HG02759 (cell line): ENCODE measurements around the gene GPR61.

Experiments used
- ATAC-seq: cut with Tn5 transposase; IDR thresholded peaks from one replicate; pipeline ENCODE4 v1.9.1; 2021; ENCODE audit warnings: mild to moderate bottlenecking, moderate library complexity; ENCODE audit not compliant: unreplicated experiment

Gene GPR61

DNA sequence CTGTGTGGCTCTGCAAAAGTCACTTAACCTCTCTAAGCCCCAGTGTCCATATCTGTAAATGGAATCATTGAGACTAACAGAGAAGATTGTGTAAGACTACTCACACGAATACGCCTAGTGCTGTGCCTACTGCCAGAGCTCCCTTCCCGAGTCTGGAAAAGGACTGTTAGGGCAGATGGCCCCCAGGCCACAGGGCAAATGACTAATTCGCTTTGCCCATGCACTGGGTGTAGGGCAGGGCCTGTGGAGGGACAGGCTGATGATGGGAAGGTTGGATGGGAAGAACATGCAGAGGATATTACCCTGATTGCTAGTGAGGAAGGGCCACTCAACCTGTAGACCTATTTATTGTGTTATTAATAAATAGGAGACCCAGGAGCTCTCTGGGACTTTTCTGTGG, 4.2 kb upstream of the GPR61 start:
- no peak for ATAC-seq

DNA sequence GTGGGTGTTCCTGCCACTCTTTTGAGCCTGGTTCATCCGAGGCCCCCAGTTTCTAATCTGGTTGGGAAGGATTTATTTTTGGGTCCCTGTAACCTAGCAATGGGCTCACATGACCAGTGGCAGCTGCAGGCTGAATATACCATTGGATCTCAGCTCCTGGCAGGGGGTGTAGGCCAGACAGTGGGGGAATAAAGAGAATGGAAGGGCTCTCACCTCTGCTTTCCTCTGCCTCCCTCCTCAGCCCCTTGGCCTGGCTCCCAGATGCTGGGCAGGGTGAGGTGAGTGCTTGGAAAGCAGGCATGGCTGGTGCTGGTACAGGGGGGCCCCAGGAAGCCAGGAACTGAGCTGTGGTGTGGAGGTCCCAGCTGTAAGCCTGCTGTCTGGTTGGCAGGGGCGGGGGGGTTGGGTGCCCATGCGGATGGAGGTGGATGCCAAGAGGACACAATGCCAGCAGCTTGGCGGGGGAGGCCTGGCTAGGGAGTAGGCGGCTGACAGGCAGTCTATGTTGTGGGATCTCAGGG, 3.6 kb upstream of the GPR61 start:
- ATAC-seq, result no peak

DNA sequence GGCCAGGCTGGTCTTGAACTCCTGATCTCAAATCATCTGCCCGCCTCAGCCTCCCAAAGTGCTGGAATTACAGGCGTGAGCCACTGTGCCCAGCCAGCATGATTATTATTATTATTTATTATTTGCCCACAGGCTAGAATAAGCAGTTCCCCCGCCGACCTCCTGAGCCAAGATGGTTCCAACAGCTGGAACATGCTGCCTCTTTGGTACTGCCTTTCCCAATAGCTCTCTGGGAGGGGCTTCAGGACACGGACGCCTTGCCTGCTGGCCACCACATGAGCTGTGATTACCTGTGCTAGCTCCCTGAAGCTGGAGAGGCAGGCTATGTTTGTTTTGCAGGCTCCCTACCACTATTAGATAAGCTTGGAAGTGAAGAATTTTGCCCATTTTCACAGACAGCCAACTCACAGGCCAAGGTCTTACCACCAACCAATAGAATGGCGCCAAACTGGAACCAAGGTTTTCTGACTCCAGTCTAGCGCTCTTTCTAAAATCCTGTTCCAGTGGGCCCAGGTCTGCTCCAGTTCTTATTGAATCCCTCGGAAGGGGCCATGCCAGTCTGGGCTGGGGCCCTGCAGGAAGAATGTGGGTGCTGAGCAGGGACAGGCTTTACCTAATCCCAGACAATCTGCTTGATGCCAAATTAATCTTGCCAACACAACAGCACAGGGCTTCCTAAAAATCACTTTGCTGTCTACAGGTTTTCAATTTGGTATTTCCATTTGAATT, 2.1 kb upstream of the GPR61 start:
- ATAC-seq, result no peak

DNA sequence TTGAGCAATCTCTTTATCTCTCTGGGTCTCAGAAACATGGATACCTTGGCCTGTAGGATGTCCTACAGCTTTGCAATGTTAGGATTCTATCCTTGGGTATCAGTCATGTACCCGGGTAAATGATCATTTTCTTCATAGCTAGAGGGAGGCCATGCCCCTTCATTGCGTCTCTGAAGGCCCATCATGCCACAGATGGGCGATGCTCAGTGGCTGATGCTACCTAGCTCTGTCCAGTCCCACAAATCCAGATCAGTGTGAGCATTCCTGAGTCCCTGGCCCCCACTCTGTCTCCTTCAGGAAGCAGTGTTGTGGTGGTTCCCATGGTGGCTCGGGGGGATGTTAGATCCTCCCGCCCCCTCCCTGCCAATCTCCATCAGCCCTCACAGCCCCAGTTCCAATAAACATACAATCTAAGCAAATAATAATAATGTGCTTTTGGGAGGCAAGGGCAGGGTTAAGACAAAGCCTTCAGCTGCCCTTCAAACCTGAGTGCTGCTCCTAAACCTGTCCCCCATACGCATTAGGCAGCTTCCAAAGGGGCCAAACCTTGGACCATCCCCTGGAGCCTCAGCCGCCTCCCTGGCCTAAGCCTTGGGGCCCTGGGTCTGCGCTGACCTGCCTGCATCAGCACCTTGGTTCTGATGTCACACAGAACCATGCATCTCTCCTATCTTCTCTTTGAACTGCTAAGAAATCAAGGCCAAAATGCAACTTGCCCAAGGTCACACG, 681 bp upstream of the GPR61 start:
- no peak for ATAC-seq

DNA sequence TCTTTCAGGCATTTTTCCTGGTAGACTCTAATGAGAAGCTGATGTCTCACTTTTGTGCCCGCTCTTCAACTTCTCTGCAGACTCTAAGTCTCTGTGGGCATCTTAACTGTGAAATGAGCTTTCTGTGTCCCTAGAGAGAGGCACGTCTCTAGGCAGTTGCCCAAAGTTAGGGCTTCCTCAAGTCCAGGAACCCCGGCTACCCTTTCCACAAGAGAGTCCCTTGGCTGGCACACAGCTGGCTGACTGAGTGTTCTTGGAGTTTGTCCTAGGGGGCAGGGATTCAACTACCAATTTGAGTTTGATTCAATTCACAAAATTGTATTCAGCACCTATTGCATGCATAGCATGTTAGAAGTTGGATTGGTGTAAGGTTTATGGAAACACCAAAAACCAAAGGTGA, 1.4 kb downstream of the GPR61 start:
- ATAC-seq, result no peak

DNA sequence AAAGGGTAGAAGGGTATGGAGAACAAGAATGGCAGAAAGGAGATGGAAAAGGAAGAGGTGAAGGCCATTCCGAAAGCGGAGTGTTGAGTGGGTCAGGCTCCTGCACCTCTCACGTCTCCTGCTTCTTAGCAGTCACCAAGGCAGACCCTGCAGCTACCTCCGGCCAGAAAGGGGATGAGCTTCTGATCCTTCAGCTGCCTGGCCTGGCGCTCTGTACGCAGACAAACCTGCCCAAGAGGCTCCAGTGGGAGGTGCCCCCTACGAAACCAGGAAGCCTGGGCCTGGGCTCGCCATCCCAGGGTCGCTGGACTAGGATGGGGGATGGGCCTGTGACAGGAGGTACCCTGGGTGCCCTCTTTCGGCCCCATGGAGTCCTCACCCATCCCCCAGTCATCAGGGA, 3.0 kb downstream of the GPR61 start:
- no peak for ATAC-seq

DNA sequence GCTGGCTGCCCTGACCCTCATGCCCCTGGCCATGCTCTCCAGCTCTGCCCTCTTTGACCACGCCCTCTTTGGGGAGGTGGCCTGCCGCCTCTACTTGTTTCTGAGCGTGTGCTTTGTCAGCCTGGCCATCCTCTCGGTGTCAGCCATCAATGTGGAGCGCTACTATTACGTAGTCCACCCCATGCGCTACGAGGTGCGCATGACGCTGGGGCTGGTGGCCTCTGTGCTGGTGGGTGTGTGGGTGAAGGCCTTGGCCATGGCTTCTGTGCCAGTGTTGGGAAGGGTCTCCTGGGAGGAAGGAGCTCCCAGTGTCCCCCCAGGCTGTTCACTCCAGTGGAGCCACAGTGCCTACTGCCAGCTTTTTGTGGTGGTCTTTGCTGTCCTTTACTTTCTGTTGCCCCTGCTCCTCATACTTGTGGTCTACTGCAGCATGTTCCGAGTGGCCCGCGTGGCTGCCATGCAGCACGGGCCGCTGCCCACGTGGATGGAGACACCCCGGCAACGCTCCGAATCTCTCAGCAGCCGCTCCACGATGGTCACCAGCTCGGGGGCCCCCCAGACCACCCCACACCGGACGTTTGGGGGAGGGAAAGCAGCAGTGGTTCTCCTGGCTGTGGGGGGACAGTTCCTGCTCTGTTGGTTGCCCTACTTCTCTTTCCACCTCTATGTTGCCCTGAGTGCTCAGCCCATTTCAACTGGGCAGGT, 3.8 kb downstream of the GPR61 start:
- ATAC-seq, result no peak

DNA sequence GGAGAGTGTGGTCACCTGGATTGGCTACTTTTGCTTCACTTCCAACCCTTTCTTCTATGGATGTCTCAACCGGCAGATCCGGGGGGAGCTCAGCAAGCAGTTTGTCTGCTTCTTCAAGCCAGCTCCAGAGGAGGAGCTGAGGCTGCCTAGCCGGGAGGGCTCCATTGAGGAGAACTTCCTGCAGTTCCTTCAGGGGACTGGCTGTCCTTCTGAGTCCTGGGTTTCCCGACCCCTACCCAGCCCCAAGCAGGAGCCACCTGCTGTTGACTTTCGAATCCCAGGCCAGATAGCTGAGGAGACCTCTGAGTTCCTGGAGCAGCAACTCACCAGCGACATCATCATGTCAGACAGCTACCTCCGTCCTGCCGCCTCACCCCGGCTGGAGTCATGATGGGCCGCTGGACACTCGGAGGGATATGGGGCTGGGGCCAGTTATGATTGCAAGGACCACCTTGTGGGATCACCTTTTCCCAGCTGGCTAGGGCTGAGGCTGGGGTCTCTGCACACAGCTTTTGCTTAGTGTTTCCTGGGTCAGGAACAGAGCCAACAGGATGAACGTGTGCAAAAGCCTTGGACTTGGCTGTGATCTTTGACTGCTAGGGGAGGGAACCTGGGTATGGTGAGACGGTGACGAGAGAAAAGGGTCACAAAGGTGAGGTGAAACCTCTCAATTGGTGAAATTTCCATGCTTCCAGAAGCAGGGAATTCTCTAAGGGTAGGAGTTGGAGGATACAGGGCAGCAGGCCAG, 4.5 kb downstream of the GPR61 start:
- no peak for ATAC-seq

DNA sequence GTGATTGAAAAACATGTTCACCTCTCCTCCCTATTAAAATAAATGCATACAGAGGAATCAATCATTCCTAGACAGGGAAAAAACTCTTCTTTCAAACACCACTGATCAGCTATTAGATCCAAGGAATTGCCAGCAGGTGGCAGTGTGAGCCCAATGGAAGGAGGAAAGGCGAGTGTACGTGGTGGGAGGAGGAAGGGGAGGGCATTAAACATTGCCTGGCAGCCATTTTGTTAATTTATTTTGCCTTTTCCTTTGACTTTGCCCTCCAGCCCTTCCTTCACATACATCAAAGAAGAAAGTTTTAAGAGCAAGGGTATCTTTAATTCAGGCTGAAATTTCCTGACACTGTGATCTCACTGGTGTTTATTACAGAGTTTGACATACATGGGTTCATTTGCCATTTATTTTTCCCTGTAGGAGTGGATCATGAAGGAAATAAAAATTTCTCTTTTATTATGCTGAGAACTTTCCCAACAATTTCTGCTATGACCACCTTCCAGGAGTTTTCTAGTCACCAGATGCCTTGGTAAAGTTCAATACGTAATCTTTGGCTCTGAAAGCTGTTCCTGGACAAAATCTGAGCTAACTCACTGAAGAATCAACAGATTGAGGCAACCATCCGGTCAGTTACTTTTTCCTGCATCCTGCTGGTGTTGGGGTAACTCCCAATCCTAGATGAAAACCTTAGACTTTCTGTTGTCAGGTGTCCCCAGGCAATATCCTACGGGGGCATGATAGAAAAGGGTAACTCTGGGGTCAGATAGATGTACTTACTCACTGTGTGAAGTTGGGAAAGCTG, 6.8 kb downstream of the GPR61 start:
- ATAC-seq, result peak; percentile 37

DNA sequence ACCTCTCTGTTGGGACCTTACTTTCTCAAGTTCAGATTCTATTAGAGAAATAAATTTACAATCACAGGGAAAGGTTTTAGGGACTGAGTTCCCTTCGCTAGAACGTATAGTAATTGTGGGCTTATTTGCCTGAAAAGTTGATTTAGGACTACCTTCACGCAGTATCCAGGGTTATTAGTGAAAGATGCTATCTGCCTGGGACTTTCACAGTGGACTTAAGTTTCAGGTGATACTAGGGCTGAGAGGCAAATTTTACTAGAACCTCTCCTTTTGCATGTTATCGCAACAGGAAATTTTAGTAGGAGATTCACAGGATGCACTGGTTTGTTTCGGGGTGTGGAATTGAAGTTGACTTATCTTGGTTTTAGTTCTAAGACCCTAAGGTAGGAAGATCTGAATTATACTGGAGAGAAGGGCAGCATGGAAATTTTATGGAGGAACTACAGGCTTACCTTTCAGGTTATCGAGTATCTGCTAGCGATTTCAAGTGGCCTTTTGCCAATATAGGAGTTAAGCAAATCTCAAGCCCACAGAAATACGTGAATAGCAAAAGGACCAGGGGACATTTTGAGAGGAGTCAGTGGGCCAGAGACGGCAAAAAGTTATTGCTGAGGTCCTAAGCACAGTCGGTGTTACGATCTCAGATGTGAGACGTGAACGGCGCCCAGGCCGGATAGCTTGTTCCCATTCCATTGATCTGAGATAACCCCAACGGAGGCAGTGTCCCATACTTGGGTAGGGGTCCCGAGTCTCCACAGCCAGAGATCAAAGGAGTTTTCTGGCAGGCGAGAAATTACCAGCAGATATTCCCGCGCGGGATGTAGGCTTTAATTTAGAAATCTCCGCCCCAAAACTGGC, 8.0 kb downstream of the GPR61 start:
- ATAC-seq, result no peak

DNA sequence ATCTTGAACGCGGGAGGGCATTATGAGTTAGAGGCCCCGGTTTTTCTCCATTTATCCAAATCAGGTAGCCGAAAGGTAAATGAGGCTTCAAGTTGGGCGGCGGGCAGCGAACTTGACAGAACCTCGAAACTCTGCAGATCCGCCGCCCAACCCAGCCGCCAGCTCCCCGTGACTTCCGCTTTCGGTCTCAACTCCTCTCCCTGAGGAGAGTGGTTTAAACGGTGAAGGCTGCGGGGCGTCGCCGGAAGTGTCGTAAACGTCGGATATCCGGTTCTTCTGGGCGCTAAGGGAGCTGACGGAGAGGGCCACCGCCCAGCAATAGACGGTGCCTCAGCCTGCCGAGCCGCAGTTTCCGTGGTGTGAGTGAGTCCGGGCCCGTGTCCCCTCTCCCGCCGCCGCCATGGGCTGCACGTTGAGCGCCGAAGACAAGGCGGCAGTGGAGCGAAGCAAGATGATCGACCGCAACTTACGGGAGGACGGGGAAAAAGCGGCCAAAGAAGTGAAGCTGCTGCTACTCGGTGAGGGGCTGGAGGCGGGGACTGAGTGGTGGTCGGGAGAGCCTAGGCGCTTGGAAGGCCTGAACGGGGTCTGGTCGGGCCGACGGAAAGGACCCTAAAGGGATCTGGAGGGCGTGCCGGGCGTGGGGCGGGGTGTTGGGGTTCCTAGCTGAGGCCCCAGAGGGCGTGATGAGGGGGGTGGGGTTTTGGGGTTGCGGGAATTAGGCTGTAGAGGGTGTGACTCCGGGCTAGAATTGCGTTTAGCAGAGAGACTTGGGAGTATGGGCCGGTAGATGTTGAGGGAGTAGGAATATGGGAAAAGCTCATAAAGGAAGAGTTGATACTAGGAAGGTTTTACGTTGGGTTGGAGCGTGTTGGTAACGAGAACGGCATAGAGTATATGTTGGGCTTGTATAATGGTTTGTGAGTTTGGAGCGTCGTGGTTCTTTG, 8.9 kb downstream of the GPR61 start, which contains the start of gene GNAI3:
Gene GNAI3 (plus strand): TSS at position 295 of the 947 bp plus-strand sequence. CDS start 106 bp downstream, at position 401.
- ATAC-seq, result peak; percentile 94

DNA sequence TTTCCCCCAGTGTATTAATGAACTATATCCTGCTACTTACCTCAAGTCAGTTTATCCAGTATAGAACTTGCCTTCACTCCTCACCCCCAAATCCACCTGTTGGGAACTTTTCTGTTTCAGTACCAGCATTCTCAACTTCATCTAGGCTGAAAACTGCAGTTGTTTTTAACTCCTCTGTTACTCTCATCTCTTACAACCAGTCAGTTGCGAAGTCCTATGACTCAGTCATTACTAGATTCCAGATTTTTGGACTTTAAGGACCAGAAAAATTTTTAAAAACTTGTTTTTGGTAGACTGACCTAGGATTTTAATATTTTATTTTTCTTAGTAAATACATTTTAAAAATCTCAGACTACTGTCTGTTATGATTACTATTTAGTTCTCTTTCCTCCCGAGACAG, 16.9 kb downstream of the GPR61 start:
- ATAC-seq, result no peak

DNA sequence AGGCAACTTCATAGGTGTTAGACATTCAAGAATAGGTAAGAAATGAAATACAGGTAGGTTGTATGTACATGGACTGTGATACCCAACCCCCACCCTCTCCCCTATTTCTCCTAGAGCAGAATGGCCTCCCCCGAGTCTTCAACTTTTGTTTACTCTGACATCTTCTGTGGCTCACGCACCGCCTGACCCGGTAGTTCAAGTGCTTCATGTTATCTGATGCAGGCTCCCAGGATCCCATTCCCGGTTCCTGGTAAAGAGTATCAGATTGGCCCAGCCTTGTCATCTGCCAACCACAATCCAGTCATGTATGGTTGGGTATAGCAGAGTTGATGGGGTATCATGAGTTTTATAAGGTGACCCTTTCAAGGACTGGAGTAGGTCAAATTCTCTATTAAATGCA, 17.8 kb downstream of the GPR61 start:
- ATAC-seq, result no peak

DNA sequence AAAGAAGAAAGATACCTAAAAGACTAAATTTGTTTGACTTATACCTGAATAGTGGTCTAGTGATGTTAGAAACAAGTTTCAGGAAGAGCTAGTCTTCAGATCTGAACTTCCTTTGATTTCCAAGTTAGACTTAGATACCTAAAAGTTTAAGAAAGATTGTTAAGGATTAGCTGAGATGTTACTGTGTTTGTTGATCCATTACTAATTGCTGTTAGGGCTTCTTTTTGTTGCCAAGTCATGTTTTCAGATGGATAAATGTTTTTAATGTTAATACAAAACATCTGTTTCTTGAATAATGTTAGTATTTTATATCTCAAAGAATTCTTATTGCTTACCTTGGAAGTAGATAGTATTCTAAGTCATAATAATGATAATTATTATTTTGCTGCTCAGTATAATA, 20.3 kb downstream of the GPR61 start:
- ATAC-seq, result no peak

DNA sequence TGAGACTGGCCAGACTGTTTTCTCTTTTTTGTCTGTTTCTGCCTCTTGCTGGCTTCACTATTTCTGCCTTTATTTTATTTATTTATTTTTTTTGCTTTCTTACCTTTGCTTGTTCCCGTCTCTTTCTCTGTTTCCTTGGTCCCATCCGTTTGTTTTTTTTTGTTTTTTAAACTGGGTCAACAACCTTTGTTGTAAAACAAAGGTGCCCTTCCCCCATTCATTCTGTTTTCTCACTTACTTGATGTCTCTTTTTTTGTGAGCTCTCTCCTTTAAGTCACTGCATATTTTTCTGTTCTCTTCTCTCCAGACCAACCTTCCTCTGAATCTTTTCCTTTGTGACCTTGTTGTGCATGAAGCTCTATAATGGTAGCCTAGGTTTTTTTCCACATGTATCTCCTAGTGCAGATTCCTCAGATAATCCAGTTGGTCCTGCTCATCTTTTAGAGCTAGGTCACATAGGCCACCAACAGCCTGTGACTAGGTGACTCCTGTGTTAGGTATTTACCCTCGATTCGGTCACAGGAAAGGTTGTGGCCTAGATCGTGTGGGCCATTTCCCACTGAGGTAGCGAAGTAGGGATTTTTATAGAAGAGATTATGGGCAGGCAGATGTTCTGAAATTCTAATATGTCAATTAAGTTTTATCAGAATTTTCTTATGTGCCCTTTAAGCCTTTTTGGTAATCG, 24.7 kb downstream of the GPR61 start:
- ATAC-seq, result no peak

DNA sequence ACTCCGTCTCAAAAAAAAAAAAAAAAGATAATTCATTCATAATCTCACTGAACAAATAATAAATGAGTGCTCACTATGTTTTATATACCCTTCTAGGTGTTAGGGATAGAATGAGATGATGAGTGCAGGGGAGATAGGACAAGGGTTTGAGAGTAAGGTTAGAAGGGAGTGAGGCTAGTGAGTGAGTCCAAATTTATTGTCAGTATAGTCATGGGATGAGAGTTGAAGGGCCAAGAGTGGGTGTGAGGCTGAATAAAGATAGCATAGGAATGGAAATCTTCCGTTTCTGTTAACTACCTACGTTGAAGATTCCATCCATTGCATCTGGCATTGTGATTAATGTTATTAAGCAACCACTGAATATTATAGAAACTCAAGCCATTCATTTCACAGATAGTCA, 25.6 kb downstream of the GPR61 start:
- ATAC-seq, result no peak

DNA sequence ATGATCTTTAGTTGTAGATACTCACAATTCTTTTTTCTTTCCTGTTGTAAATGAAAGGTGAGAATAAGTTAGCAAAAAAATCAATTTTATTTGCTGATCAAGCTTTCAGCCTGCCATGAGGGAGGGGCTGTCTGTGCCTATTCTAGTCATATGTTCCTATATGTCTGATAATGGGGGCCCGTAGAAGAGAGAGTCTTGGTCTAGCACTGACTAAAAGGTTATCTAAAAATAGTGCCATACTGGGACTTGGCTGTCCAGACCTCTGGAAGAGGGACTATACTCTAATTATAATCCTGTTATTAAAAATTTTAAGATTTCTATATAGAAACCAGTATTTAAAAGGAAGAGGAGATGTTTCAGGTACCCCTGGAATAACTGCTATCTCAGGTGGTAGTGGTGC, 27.3 kb downstream of the GPR61 start:
- no peak for ATAC-seq
